Activated T-cell treated with anti-CD3 and anti-CD28 coated beads for 4 hours (primary cell): Measurements from ENCODE around the gene FBXW11.
A peak's percentile ranks its signal among the peaks of the same experiment; 100 is the strongest.
"Not testable (repeated sequence)": the region's sequence is repeated elsewhere in the genome, so short reads cannot be mapped to it uniquely, and the experiment has no call there.

Experiments
- DNase-seq: peaks from one replicate; pipeline ENCODE4 v3.0.0-alpha.2; 2020

Gene FBXW11

DNA sequence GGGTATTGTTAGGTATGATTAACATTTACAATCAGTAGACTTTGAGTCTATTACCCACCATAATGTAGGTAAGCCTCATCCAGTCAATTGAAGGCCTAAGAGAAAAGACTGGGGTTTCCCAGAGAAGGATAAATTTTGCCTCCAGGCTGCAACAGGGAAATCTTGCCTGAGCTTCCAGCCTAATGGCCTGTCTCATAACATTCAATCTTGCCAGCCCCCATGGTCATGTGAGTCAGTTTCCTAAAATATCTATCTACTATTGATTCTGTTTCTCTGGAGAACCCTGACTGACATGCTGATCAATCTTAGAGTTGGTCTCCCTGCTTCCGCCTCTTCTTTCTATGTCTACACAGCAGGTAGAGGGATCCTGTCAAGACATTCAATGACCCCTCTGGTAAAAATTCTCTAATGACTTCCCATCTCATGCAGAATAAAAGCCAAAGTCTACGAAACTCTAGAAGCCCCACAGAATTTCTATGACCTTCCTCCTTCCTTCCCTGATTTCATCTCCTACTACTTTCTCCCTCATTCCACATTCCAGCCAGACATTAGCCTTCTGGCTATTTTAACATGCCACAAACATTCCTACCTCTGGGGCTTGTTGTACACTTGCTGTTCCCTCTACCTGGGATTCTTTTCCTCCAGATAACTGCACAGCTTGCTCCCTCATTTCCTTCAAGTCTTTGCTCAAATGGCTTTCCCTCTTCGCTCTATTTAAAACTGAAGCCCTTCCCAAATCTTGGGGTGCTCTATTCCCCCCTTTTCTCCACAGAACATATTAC is 60.2 kb downstream of the FBXW11 start:
- no peak for DNase-seq

DNA sequence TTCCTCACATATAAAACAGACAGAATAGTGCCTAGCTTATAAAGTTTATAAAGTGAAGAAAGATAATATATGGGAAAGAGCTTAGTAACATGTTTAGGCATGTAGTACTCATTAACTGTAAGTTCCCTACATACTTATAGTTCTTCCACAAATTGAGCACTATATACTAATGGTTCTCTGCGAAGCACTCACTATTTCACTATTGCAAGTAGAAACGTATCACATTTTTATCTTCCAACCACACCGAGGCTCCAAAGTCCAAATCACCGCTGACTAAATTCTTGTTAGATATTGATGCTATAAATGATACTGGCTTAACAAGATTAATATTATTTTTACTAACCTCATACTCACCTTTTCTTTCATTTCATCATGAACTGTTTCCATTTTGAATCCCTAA is 61.0 kb downstream of the FBXW11 start:
- DNase-seq, result no peak

DNA sequence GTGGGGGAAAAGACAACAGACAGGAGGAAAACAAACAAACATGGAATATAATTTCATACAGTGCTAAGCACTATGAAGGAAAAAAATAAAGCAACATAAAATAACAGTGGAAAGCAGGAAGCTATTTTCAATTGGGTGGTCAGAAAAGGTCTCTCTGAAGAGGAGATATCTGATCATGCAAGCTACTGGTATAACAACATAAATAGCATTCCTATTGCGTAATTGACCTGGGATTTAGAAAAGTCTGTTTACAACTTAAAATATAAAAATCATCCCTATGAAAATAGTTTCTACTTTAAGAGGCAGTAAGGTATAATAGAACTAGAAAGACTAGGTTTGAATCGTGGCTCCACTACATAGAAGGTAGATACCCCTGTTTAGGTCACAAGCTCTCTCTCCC is 61.4 kb downstream of the FBXW11 start:
- no peak for DNase-seq

DNA sequence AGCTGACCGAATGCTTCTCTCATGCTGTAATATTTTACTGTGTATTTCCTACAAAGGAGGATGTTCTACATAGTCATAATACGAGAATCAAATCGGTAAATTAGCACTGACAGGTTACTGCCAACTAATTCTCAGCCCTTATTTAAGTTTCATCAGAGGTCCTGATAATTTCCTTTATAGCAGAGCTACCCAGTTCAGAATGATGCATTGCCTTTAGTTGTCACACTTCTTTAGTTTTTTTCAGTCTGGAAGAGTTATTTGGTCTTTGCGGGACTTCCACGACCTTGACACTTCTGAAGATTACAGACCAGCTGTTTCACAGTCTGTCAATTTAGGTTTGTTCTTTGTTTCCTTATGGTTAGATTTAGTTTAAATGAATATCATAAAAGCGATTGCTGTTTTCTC is 64.3 kb downstream of the FBXW11 start:
- not testable (repeated sequence) for DNase-seq

DNA sequence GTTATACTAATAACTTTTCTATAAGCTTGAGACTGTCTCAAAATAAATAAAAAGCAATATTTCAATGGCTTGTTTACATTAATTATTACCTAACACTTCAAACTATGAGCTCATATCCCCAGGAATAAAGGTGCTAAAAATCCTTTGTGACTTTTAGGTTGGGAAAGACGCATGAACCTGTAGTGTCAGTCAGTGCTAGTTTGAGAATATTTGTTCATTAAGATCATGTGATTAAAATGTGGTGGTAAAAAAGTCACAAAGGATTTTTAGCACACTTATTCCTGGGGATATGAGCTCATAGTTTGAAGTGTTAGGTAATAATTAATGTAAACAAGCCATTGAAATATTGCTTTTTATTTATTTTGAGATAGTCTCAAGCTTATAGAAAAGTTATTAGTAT is 64.8 kb downstream of the FBXW11 start:
- not testable (repeated sequence) for DNase-seq

DNA sequence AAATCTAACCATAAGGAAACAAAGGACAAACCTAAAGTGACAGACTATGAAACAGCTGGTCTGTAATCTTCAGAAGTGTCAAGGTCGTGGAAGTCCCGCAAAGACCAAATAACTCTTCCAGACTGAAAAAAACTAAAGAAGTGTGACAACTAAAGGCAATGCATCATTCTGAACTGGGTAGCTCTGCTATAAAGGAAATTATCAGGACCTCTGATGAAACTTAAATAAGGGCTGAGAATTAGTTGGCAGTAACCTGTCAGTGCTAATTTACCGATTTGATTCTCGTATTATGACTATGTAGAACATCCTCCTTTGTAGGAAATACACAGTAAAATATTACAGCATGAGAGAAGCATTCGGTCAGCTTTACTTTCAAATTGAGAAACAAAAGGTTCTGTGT is 65.2 kb downstream of the FBXW11 start:
- DNase-seq, result not testable (repeated sequence)

DNA sequence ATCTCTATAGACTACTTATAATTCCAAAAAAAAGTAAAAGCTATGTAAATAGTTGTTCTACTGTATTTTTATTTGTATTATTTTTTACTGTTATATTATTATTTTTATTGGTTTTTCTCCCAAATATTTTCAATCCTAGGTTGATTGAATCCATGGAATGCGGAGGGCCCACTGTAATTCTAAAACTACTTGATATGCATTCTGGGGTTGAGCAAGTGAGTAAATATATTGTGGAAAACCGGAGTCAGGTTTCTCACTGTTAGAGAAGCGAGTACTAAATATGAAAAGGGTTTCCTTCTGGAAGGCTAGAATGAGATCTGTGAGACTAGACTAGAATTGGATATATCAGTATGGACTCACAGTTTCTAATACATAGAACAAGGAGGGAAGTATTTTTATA is 66.5 kb downstream of the FBXW11 start:
- DNase-seq, result no peak

DNA sequence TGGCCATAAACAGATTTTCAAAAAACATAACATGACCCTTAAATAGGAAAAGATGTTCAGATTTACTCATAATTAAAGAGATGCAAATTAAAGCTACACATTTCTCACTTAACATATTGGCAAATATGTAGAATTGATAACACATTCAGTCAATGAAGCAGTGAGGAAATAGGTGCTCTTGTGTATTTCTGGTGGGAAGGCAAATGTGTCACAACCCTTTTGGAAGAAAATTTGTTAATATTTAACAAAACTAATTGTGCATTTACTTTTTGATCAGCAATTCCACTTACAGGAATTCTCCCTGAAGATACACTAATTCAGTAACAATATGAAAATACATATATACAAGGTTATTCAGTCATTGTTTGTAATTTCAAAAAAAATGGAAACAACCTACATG is 68.1 kb downstream of the FBXW11 start:
- no peak for DNase-seq

DNA sequence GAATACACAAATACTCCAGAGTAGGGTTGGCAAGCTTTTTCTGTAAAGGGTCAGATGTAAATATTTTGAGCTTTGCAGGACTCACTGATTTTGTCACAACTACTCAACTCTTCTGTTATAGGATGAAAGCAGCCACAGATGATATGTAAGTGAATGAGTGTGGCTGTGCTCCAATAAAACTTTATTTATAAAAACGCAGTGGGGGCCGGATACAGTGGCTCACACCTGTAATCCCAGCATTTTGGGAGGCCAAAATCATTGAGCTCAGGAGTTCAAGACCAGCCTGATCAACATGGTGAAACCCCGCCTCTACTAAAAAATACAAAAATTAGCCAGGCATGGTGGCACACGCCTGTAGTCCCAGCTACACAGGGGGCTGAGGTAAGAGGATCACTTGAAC is 69.1 kb downstream of the FBXW11 start:
- DNase-seq, result no peak

DNA sequence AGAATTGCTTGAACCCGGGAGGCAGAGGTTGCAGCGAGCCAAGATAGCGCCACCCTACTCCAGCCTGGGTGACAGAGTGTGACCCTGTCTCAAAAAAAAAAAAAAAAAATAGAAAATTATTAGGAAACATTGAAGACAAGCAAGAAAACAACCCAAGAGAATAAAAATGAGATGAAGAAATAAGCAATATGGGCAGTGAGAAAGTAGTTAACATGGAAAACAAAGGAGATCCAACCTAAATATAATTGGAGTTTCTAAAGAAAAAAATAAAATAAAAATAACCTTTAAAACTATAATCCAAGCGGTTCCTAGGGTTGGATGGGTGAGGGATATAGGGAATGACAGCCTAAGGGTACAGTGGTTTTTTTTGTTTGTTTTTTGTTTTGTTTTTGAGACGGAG is 71.9 kb downstream of the FBXW11 start:
- DNase-seq, result no peak

DNA sequence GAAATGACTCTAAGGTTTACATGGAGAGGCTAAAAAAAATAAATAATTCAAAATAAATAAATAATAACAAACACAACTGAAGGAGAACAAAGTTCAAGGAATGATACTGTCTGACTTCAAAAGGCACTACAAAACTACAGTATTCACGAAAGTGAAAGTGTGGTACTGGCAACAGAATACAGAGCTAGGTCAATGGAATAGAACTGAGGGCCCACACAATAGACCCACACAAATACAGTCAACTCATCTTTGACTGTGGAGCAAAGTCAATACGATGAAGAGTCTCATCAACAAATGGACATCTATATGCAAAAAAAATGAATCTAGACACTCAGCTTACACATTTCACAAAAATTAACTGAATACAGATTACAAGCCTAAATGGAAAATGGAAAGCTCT is 75.3 kb downstream of the FBXW11 start:
- no peak for DNase-seq

DNA sequence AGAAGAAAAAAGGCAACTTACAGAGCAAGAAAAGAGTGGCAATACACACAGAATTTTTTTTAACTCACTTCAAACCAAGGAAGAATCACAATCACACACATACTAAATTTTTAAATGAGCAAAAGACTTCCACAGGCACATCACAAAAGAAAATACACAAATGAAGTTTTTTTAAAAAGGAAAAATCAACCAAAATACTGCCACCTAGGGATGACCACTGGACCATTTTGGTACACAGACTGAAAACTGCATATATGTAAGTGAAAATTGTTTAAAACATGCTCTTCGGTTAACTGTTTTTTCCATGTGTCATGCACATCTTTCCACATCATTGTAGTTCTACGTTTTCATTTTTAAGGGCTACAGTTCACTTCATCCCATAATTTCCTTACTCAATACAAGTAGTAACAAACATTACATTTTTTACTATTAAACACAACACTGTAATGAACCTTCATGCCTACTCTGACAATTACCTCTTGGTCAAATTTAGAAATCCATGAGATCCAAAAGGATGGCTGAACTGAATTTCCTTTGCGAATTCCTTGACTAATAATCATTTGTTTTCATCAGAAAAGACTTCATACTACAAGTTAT is 79.0 kb downstream of the FBXW11 start:
- no peak for DNase-seq

DNA sequence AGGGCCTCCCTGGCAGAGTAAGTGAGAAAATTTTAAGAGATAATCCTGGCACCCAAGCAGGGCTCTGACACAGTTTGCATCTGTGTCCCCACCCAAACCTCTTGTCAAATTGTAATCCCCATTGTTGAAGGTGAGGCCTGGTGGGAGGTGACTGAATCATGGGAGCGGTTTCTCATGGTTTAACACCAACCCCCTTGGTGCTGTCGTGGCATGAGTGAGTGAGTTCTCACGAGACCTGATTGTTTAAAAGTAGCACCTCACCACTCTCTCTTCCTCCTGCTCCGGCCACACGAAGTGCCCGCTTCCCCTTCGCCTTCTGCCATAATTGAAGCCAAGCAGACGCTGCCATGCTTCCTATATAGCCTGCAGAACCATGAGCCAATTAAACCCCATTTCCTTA is 80.1 kb downstream of the FBXW11 start:
- no peak for DNase-seq

DNA sequence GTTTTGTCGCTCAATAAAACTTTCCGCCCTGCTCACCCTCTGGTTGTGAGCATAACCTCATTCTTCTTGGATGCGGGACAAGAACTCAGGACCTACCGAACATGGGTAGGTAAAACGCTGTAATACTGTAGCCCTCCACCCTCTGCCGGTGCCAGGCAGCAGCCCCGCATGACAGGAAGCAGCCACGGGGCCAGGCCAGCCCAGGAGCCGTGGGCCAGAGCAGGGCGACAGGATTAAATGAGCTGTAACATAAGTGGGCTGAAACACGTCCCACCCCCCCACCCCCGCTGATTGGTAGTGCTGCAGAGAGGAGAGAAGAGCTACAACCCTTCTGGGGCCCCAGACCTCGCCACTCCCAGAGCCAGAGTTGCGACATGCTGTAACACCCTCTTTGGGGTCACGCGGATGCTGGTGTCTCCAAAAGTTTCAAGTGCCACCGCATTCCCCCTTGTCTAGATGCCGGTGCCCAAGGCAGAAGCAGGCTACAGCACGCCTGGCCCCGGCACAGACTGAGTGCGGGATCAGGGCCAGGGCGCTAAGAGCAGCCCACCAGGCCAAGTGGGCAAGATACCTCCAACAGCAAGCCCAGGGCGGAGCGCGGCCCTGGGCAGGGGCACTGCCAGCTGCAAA is 81.8 kb downstream of the FBXW11 start:
- DNase-seq, result no peak

DNA sequence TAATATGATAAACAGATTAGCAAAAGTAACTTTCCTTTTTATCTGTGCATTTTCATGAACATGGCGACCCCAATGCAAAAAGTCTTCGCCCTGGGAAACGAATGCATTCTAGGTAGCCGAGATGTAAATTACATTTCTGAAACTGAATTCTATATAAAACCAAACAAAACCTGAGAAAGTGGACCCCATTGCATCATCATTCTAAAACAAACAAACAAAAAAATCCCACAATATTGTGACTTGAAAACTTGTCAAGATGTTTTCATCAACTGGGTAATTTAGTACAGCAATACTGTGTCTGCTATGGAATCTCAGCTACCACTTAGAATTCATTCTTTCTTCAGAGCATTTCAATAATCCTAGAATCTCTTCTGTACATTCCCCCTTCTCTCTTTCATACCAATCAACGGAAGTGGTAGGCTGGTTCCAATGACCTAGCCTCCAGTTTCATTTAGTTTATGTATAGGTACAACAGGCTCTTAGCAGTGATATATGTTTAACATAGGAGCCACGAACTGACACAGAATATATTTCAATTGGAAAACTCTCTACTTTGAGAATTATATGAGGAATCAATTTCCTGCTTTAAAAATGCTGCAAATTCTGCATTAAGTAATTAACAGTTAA is 85.6 kb downstream of the FBXW11 start:
- DNase-seq, result no peak

DNA sequence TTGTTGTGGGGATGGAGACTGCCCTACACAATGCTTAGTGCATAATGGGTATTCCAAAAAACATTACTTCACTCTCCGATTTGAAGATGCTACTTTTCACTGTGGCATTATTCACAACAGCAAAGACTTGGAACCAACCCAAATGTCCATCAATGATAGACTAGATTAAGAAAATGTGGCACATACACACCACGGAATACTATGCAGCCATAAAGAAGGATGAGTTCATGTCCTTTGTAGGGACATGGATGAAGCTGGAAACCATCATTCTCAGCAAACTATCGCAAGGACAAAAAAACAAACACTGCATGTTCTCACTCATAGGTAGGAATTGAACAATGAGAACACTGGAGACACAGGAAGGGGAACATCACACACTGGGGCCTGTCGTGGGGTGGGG is 90.7 kb downstream of the FBXW11 start:
- not testable (repeated sequence) for DNase-seq

DNA sequence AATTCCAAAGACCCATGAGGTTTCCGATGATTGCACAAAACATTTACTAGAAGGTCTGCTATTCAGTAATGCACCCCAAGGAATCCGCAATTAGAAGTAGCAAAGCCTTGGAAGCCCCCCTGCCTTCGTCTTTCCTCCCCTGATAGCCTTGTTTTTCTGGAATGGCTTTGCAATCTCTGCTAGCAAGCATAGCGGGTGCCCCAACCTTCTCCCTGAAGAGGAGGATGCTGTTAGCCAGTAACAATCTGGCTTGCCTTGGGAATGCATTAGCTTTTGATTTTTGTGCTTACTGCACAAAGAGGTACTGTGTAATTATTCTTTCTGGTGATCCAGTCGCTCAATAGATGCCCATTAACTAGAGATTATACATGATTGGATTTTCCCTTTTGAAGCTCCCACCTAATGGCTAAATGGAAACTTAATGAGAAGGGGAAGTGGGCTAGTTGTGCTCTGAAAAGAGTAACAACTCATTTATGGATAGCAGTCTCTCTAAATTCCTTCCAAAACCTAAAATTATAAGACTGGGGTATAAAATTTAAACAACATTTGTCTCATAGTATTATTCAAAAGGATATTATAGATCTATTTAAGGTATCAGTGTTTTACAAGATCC is 91.6 kb downstream of the FBXW11 start:
- no peak for DNase-seq

DNA sequence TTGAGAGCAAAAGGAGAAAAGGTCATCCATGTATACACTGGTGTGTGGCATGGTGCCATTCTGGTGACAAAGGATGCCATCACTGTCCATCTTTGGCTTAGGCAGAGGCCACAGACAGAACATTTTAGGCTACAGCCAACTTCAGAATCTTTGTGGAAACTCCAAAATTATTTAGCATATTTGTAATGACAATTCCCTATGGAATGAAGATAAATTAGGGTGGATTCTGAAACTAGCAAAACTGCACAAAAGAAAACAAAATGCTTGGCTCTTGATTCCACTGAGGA is 92.5 kb downstream of the FBXW11 start:
- no peak for DNase-seq

DNA sequence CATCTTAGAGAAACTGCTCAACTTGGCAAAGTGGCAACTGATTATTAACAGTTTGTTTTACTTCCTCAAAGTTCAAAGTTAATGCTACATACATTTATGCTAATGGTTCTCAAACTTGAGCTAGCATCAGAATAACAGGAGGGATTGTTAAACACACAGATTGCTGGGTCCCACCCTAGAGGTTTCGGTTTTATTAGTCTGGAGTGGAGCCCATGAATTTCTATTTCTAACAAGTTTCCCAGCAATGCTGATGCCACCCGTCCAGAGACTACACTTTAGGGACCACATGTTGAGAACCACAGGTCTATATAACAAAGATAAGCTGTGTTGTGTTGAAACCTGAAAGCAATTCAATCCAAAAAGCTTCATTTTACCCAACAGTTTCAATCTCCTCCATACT is 95.3 kb downstream of the FBXW11 start:
- DNase-seq, result no peak

DNA sequence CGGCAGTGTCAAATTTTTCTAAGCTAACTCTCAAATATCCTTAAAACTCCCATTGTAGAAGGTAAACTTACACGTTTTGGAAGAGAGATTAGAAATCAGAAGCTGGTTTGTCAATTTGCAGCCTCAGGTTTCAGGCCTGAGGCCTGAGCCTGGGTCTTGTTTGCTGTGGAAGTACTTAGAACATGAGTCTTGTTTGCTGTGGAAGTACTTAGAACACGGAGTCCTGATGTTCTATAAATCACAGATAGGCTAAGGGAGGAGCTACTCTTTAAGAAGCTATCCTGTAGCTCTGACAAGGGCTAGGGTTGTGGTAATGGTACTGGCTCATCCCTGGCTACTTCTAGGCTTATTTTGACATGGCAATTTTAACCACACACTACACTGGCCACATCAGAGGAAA is 97.8 kb downstream of the FBXW11 start:
- no peak for DNase-seq

DNA sequence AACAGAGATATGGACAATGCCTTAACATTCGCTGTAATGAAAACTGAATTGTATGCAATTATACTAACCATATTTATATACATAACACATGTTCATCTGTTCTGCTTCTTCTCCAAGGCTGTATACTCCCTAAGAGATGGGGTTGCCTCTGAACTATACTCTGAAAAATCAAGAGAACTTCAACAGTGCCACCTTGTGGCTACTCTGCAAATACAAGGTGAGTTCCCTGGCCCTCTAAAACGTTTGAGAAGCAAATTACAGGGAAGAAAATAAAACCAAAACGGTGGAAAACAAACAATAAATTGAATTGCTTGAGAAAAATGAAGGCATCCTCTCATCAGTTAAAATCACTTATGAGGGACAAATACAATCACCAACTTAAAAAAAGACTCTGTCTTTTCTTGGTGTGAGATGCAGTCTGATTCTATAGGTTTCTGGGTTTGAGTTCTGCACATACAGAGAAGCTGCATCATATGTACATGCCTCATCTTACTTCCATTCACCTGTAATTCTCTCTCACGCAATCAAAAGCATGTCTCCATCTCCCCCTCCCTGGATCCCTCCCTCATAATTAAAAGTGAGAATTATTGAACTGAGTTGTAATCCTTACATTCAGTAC is 98.6 kb downstream of the FBXW11 start:
- peak; percentile 39 for DNase-seq

DNA sequence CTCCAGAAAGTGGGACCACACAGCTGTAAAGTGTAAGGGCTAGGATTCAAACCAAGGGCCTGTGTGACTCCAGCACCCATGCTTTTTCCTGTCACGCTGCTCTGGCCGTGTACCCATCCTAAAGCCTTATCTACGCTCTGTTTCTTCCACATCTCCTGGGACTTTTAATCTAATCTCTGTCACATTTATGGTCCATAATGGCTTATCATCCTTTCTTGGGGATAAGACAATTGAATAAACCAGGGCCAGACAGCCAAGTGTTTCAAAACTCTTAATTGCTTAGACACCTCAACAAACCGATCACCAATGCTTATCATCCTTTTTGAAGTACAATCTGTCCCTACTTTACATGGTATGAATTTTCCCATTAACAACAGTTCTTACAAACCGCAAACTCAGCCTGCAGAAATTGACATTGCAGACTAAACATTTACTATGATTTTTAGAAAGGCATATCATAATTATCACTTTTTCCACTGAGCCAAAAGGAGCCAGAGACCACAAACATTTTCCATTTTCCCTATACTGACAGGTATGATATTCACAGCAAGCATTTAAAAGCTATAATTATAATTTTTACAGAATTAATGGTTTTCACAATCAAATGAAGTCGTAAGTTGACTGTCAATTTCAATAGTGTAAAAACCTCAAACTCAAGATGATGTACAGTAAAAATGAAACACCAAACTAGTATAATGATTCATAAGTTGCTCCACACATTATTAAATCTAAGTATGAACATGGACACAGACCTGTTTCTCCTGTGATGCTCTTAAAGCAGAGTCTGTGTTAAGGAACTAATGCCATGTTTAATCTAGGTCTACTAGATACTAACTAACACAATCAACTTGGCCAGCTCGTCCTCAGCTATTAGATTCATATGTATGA is 99.5 kb downstream of the FBXW11 start:
- DNase-seq, result no peak
